Measurements from ENCODE around the gene CXCR3. TPM values are rescaled to one million over a fixed set of nuclear protein-coding genes. Genes with fewer than 3 reads are reported as not detected.

CXCR3 gene
- total RNA-seq, 1 experiment from 2014 or later: not detected

- Histone ChIP-seq H4K20me1 (ENCODE audit: insufficient read depth) (no peaks in the 10 kb centered on the region), H3K4me2 (ENCODE audit: low read length) (no peak overlapping the region), H3K9me3 (ENCODE audit: control insufficient read depth in 1 of 2, insufficient read depth in 1 of 2, low read depth in 1 of 2, low read length in 2 of 2) (no peaks in the 10 kb centered on the region), H3K27ac (ENCODE audit: low read depth, low read length) (no peak overlapping the region), H3K27me3 (ENCODE audit: insufficient read depth, low read length) (no peaks in the 10 kb centered on the region), H3K4me3 (replicated peaks in 1 of 2; ENCODE audit: low read depth in 1 of 2, low read length in 2 of 2) (no peak overlapping the region), H3K9me2 (ENCODE audit: insufficient read depth) (no peaks in the 10 kb centered on the region), H3K36me3 (ENCODE audit: control insufficient read depth in 1 of 2, insufficient read depth in 2 of 2, low read length in 2 of 2) (no peaks in the 10 kb centered on the region; a peak in 2 of 4 replicates), H2AFZ (ENCODE audit: low read depth, low read length, poor library complexity, severe bottlenecking) (no peak overlapping the region), H3K79me2 (ENCODE audit: insufficient read depth, low read length) (no peaks in the 10 kb centered on the region), H3K4me1 (ENCODE audit: control insufficient read depth in 1 of 2, insufficient read depth in 2 of 2, low read length in 2 of 2) (no peaks in the 10 kb centered on the region), H3K9ac (ENCODE audit: low read length) (no peak overlapping the region)
- intact Hi-C loops (cut with micrococcal nuclease): no loop called here
- CTCF ChIA-PET: no interaction called here
- TF ChIP-seq, protein P1, sequence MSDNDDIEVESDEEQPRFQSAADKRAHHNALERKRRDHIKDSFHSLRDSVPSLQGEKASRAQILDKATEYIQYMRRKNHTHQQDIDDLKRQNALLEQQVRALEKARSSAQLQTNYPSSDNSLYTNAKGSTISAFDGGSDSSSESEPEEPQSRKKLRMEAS (IDR thresholded peaks at IDR 0.05): no peak
- TF ChIP-seq EGR1 (IDR thresholded peaks at IDR 0.05; ENCODE audit: low read depth): no peak
- no peak for TF ChIP-seq SRF (IDR thresholded peaks at IDR 0.05; ENCODE audit: low read depth)
- TF ChIP-seq REST (IDR thresholded peaks at IDR 0.05; ENCODE audit: low read depth): no peak
- no peak for TF ChIP-seq FOSL1 (IDR thresholded peaks at IDR 0.05; ENCODE audit: low read depth)
- no peak for TF ChIP-seq CEBPB (IDR thresholded peaks at IDR 0.05; ENCODE audit: low read depth)
- TF ChIP-seq, protein P2, sequence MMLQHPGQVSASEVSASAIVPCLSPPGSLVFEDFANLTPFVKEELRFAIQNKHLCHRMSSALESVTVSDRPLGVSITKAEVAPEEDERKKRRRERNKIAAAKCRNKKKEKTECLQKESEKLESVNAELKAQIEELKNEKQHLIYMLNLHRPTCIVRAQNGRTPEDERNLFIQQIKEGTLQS (IDR thresholded peaks at IDR 0.05): no peak
- DNase-seq (ENCODE audit: low read depth, low spot score) (no peak), ATAC-seq (no peak)
- no TSS peak for BruUV-seq (replicated peaks)
- POLR2A ChIA-PET: no interaction called here
- RAD21 ChIA-PET (ENCODE audit: low non-redundant PET in 1 of 2, low total read pairs in 2 of 2, uncharacterized antibody in 2 of 2, unreplicated experiment in 2 of 2): no interaction called here
Observed at GRCh38 chrX:71579990-71580380, 38.3 kb downstream of the CXCR3 start.

Measured in HCT116 (cell line).